Measurements from ENCODE around the gene DIS3L2.
"Not testable (repeated sequence)": the region's sequence is repeated elsewhere in the genome, so short reads cannot be mapped to it uniquely, and the experiment has no call there.

The DIS3L2 gene

DNA sequence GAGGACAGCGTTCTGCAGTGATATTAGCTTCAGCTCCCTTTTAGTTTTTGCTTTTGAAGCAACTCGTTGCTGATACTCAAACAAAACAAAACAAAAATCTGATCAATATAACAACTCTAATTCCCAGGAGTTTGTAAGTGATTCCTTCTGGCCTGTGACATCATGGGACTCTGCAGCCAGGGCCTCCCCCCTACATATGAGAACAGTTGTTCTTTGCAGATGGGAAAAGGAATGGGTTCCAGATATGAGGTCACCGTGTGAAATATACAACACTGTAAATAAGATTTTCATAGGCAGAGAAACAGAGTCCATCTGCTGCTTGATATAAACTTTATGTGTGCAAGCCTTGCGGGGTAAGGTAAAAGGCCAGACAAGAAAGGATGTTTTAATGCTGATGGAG, 56.7 kb downstream of the DIS3L2 start:
- no peak for DNase-seq

DNA sequence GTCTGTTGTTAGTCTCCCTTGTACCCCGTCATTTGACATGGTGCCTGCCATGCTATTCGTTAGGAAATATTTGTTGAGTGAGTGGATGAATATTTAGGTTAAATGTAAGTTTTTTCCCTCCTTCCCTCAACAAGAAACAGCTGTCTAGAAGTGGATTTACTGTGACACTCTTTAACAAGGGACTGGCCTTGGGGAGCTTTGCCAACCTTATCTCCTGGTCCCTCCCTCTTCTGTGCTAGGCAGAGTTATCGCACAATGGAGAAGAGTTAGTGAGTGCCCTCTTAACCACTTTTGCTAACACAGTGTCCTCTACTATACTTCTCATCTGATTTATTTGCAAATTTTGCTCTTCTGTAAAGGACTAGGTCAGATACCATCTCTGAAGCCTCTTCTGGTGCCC, 61.2 kb downstream of the DIS3L2 start:
- no peak for DNase-seq

DNA sequence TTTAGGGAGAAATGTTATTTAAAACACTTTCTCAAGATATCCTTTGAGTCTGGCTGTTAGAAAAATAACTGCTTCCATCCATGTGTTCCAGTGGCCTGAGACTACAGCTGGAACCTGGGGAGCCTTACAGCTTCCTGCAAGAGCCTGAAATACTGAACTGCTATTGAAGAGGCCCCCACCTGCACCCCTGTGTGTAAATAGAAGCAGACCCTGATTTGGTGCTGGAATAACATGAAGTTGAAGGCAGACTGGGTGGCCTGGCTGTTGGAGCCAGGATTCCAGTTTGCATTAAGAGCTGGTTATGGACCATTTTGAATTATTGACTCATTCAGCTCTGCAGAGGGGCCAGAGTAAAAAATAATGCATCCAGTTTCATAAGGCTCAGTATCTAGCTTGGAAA, 61.9 kb downstream of the DIS3L2 start:
- no peak for DNase-seq

DNA sequence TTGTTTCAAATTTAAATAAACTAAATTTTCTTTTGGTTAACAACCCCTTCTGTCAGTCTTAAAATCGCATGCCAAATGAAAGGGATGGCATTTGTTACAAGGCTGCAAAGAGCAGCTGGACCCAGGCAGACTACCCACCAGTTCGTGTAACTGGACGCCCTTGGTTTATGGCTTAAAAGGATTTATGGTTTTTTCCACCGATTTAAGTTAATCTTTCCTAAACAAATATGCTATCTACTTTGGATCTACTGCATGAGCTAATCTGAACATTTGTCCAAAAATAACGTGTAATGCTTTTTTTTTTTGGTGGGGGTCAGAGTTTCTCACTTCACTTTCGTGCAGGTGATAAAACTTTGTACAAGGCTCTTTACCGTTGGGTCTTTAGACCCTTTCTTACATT, 62.9 kb downstream of the DIS3L2 start:
- no peak for DNase-seq

DNA sequence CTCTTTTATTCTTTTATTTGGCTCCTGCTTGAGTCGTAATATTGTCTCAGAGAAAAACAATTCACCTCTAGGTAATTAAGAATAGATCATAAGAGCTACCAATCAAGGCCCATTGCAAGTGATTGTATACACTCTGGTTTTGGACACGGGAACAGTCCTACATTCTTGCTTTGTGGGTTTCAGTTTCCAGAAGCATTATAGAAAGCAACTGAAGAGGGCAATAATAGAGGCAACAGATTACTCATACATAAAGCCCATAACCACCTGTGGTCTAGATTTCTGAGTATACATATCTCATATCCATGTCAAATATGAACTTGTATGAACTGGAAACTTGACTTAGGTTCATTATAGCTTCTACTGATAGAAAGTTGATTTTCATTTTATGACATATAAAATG, 65.4 kb downstream of the DIS3L2 start:
- DNase-seq = no peak

DNA sequence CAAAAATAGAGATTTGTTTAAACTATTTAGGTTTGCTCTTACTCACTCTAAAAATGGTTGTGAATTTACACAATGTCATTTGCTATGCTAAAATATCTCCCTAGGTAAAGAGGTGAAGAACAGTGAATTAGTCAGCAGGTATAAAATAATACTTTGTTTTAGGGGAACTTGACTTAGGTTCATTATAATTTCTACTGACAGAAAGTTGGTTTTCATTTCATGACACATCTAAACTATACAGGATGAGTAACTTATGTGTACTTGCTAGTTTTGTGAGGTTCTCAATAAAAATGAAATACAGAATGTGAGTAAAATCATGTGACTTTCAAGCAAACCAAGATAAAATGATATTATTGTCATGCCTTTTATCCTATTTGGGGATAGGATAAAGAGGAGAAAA, 66.0 kb downstream of the DIS3L2 start:
- no peak for DNase-seq

DNA sequence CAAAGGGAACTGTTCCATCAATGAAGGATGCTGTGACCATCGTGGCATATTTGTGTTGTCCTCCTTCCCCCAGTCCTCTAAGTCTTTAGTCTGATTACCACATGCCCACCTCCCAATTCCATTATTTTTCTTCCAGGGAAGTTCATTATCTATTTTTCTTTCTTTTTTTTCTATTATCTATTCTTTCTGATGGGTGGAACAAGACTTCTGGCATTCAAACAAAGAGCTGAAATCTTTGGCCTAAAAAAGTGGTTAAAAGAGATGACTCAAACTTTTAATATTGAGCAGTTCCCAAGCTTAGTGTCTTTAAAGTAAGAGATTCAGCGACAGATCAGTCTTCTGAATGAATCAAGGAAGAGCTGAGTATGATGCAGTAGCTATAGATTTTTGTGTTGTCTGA, 66.6 kb downstream of the DIS3L2 start:
- no peak for DNase-seq

DNA sequence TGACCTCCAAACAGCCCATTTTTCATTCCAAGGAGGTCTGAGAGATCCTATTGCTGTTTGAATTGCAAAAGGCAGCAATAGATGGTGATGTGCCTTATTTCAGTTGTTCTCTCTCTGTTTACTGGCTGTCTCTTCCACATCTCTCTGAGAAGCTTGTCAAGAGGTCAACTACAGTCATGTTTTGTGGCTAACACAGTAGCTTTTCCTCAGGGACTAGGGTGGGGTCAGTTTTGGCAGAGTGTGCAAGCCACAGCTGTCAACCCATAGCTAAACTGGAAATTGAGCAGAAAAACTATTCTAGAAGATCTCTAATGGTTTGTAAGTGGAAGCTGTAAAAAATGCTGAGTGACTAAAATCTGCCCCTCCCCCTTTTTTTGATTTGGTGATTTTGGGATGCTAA, 67.1 kb downstream of the DIS3L2 start:
- no peak for DNase-seq

DNA sequence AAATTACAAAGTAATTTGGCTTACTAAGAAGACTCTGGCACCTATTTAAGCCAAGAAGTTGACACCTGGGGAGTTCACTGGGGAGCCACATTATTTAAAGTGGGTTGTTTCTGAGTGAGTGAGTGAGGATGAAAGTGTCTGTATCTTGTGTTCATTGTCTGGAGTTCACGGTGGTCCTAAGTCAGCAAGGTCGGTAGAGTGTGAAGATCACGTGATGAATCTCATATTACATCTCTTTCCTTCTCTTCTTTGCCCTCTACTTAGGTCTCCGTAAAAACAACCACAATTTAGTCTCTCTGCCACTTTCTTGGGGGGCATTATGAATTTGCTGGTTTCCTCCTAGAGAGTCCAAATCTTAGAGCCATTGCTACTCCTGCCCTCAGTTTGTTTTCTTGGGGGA, 67.8 kb downstream of the DIS3L2 start:
- no peak for DNase-seq

DNA sequence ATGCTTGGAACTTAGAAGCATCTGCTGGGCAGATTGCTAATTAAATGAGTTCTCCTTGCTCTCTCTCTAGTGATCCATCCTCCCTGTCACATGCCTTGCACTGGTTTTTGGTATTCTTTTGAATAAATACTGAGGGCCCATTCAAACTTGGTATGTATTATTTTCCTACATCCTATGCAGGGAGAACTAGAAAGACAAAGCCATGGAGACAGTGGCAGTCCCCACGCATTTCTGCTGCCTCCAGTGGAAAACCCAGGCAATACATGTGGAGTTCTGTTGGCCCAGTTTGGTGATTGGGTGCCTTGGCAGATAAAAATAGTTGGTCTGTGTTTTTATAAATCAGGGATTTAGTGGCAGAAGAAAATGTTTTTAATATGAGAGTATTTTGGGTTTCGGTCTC, 68.7 kb downstream of the DIS3L2 start:
- DNase-seq = no peak

DNA sequence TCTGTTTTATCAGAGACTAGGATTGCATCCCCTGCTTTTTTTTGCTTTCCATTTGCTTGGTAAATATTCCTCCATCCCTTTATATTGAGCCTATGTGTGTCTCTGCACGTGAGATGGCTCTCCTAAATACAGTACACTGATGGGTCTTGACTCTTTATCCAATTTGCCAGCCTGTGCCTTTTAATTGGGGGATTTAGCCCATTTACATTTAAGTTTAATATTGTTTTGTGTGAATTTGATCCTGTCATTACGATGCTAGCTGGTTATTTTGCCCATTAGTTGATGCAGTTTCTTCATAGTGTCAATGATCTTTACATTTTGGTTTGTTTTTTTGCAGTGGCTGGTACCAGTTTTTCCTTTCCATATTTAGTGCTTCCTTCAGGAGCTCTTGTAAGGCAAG, 73.8 kb downstream of the DIS3L2 start:
- not testable (repeated sequence) for DNase-seq

DNA sequence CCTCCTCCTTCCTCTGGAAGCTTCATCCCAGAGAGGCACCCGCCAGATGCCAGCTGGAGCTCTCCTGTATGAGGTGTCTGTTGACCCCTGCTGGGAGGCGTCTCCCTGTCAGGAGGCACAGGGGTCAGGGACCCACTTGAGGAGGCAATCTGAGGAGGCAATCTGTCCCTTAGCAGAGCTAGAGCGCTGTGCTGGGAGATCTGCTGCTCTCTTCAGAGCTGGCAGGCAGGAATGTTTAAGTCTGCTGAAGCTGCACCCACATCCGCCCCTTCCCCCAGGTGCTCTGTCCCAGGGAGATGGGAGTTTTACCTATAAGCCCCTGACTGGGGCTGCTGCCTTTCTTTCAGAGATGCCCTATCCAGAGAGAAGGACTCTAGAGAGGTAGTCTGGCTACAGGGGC, 75.4 kb downstream of the DIS3L2 start:
- DNase-seq = not testable (repeated sequence)

DNA sequence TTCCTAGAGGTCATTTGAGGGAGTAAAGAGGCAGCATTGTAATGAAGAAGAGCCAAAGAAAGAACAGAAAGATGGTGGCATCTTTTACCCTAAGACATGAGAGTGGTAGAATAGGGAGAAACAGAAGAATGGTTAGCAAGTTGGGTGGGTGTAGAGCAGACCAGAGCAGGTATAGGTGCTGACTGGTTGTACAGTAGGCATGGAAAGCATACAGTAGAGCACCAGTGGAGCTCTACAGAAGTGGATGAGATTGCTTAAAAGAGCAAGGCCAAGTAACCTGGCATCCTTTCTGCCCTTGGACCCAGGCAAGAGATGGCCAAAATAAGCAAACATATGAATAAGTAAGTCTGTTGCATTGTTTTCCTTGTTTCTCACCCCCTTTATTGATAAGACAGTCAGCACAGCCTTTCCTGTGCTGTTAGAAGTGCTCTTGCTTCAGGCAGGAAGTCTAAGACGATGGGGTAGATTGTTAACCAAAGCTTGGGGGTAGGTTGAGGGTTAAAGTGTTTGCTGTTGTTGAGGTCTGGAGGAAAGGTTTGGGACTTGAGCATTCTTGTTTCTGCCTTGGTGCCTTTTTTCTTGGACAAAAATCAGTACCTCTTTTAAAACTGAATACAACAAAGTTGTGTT, 76.9 kb downstream of the DIS3L2 start:
- DNase-seq = no peak

DNA sequence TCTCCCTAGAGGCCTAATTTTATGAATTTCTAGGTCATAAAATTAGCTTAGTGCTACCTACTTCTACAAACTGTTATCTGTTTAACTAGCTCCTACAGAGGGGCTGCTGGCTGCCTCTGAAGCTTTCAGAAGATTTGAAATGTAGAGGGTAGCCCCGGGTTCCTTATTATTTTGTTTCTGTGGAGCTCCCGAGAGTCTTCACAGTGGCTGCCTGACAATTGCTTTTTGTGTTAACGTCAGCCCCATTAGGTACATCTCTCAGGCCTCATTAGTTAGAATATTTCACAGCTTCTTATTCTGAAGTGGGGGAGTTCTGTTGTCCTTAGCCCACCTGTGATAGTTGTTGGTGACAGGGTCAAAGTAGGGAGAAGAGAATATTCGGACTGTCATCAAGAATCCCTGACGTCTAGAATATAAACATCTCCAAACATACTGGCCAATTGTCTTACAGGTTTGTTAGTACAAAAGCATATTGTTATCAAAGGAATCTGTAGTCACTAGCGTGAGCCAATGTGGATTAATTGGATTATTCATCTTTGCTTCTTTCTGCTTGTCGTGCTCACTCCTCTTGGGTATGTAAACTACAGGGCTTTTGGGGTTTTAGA, 77.5 kb downstream of the DIS3L2 start:
- DNase-seq = no peak

DNA sequence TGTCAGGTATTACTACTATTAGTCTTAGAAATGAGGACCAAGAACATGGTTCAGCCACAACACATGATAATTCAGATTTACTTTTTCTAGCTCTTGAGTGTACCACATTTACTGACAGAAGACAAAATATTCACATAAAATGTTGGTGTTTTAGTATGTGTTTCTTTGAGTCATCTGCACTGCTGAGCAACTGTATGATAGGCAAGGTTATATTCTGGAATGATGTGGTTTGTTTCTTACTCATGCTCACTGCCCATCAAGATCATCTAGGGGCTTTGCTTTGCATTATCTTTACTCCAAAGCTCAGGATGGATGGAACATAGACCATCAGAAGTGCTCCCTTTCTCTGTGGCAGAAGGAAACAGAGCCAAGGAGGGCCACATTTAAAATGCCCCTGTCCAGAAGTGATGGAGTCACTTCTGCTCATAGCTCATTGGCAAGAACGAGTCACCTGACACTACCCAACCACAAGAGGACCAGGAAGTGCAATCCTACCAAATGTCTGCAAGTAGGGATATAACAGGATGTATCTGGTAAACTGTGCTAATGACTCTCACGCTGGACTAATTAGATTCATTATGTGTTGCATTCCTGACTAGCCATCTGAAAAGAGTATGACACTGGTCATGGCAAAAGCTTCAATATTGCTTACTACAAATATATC, 81.5 kb downstream of the DIS3L2 start:
- DNase-seq = no peak

DNA sequence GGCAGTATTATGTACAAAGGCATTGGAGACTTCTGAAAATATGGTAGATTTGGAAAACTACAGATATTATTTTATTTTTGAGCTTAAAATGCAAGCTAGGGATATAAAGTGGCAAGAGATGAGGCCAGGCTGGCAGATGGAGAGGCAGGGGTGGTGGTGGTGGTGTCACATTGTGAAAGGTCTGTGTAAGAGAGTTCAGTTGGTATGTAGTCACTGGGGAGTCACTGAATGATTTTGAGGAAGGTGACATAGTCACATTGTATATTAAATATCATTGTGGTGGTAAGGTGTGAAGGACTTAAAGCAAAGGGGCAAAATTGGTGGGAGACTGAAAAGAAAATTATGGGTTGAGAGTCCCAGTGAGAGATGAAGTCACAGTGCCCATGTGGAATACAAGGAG, 82.5 kb downstream of the DIS3L2 start:
- DNase-seq = no peak

DNA sequence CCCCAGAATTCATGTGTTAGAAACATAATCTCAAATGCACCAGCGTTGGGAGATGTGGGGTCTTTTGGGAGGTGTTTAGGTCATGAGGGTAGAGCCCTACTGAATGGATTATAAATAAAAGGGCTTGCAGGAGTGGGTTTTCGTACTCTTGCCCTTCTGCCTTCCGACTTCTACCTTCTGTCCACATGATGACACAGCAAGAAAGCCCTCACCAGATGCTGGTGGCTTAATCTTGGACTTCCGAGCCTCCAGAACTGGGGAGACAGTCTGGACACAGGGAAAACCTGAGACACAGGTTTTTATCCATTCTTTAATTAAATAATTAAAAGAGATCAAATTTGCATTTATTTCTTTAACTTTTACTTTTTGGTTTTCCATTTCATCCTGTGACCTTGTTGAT, 87.8 kb downstream of the DIS3L2 start:
- DNase-seq = no peak

DNA sequence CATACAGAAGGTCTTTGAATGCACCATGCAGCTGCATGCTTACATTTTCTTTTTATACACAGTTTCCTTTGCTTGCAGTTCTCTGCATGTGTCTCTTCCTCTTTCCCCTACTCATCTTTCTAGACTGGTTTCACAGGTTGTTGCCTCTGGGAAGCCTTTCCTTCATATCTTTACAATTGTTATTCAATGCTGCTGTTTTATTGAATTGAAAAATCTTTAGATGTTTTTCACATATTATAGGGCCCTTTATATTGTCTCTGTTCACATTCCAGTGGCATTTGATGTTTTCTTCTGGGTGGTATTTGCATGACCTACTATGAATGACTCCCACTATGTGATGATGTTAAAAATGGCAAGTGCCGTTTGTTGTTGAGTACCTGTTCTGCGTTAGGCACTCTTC, 91.1 kb downstream of the DIS3L2 start:
- DNase-seq = no peak

DNA sequence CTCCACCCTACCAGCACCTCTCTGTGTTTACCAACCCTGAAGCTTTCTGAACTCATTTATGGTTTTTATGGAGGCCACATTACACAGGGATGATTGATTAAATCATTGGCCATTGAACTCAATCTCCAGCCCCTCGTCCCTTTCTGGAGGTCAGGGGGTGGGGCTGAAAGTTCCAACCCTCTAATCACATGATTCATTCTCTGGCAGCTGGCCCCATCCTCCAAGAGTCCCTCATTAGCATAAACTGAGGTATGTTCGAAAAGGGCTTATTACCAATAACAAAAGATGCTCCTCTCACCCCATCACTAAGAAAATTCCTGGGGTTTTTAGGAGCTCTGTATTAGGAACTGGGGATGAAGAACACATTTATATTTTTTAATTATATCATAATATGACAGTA, 92.3 kb downstream of the DIS3L2 start:
- no peak for DNase-seq

DNA sequence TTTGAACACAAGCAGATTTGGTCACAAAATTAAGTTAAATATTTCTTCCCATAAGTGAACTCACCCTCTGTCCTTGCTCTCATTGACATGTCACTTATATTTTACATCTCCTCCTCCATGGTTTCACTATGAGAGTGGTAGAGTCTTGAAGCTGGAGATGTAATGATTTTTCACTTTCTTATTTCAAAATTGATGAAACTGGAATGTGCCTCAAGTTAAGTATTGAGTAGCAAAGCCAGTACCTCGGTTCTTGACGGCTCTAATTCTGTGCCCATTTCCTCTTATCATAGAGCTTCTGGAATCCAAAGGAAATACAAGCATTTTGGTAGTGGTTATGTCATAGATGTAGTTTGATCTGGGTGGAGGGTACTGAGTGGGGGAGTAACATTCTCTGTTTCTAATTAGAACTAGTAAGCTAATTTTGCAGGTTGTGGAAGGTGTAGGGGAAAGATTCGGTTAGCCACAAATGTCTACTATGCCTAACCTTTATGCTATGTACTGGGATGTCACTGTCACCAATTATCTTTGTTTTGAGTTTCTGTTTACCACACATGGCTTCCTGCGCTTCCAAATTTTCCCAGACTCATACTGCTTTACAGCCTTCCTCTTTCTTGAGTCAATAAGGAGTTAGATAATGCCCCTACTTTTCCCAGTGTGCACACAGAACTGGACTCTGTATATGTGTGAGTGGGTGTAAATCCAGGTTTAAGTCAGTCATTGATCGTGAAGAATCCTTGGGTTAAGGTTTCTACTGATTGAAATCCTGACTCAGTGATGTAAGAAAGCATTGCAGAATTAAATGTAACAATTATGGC, 96.8 kb downstream of the DIS3L2 start:
- DNase-seq = no peak

DNA sequence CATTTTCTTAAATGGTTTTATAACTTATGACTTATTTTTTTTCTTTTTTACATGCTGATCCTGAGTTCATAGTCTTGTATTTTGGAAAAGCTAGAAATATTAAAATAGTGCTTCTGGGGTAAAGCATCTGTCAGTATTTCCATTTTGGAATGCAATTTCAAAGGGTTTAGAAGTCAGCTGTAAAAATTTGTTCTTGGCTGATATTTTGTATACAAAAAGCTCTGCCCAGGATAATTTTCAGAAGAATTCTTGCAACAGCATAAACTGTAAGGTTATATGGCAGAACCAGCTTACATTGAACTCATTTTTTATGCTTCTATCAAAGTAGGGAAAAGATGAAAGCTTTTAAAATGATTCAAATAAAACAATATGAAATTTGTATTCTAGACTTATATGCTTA, 97.4 kb downstream of the DIS3L2 start:
- no peak for DNase-seq

DNA sequence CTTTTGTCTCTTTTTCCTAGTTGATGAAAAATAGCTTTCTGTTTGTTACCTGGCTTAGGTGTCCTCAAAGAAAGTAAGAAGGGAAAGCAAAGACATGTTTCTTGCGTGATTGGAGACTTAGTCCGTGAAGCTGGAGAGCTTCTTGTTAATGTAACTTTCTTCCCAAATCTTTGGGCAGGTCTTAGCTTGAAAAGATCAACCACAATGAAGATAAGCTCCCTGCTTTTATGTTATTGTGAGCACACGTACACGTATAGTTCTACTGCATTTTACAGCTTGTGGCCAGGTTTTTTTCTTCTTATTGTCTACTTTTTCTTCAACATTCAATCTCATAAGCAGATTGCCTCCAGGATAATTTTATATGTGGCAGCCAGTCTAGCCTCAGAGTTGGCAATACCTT, 99.8 kb downstream of the DIS3L2 start:
- no peak for DNase-seq

DNA sequence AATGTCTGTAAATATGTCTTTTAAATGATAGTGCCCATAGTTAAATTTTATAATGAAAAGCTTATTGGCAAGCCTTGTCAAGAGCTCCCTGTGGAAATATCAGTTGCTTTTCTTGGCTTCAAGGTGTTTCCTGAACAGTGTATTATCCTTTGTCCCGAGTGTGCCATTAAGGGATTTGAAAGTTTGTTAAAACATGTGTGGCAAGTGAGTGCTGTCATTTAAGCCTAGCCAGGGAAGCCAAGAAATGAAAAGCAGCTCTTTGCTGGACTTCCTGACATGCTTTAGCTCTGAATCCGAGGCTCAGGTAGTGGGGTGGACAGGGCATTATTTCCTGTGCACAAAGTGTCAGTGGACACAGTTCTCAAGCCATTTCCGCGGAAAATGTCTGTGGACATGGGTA, 111.5 kb downstream of the DIS3L2 start:
- DNase-seq = no peak

DNA sequence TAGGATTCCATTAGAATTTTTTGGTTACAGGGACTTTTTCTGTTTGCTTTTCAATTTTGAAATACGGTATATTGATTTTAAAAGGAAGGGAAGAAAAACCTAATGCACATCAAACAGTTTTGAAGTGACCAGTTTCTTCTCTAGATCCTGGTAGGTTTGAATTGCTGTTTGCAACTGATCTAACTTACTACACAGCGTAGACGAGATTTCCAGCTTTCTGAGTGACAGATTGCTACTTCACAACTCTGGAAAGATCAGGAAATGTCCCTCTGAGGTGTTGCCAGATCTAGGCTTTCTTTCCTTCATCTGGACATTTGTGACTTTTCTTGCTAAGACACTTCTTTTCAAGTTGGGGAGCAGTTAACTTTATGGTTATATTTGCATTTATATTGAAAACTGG, 112.2 kb downstream of the DIS3L2 start:
- DNase-seq = no peak
